OCI-M2 (cell line): ENCODE results near the gene JMJD1C.
"Not testable (repeated sequence)": the region's sequence is repeated elsewhere in the genome, so short reads cannot be mapped to it uniquely, and the experiment has no call there.

Source experiments
- DNase-seq: peaks from one replicate; lab custom pipeline; 2025; ENCODE audit not compliant: unreplicated experiment; lab: John Stamatoyannopoulos, UW

JMJD1C gene

GRCh38 chr10:63262430-63263073 lies 203.2 kb downstream of the JMJD1C start:
- DNase-seq = no peak

GRCh38 chr10:63261496-63261895 lies 204.3 kb downstream of the JMJD1C start:
- DNase-seq = no peak

DNA sequence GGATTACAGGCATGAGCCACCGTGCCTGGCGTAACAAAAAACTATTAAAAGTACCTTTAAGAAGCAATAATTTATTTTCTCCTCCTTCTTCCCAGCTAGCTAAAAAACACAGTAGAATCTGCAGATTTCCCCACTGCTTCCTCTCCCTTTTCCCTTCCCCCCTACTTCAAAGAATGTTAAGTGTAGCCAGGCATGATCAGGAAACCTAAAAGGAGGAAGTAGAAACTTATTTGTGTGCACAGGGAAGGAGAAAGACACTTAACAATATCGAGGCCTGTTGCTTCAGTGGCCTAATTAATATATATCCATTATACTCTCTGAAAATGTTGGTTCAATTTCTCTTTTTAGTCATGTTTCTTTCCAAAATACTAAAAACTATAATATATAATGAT lies 204.9 kb downstream of the JMJD1C start:
- DNase-seq = no peak

- DNase-seq = no peak
These were observed 205.5 kb downstream of the JMJD1C start for GRCh38 chr10:63260103-63260859.

GRCh38 chr10:63258920-63259678 lies 206.7 kb downstream of the JMJD1C start:
- no peak for DNase-seq

GRCh38 chr10:63257778-63258177 lies 208.0 kb downstream of the JMJD1C start:
- DNase-seq = no peak

- no peak for DNase-seq
These were observed 209.6 kb downstream of the JMJD1C start for GRCh38 chr10:63256009-63256773.

- no peak for DNase-seq
These were observed 210.5 kb downstream of the JMJD1C start for GRCh38 chr10:63255316-63255715.

DNA sequence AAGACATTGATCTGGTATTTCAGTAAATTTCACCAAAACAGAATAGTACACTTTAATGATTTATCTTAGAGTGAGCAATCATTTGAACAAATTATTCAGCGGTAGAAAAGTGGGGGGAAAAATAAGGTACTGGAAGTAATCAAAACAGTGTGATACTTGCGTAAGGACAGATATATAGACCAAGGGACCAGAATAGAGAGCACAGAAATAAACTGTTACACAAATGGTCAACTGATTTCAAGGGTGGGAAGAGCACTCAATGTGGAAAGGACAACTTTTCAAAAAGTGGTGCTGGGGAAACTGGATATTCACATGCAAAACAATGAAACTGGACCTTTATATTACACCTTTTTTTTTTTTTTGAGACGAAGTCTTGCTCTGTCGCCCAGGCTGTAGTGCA lies 212.7 kb downstream of the JMJD1C start:
- no peak for DNase-seq

GRCh38 chr10:63252095-63252762 lies 213.5 kb downstream of the JMJD1C start:
- no peak for DNase-seq

- DNase-seq = no peak
These were observed 215.7 kb downstream of the JMJD1C start for GRCh38 chr10:63250032-63250431.

GRCh38 chr10:63247771-63248170 lies 218.0 kb downstream of the JMJD1C start:
- no peak for DNase-seq

- no peak for DNase-seq
These were observed 219.4 kb downstream of the JMJD1C start for GRCh38 chr10:63246356-63246755.

DNA sequence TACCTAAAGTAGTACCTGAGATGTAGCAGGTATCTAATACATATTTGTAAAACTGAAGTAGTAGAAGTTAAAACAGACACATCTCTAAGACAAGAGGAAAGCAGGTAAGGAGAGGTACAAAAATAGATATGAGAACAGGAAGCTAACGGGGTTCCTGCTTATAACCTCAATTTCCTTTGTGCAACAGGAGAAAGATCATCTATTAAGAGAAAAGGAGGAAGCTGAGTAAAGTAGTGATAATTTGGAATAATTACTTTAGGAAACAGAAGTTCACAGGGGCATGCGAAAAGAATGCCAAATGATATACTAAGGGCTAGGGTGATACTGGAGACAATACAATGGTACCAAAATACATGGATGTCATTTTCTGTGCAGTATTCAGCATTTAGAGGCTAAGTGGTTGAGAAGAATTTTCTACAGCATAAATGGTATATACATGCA lies 223.9 kb downstream of the JMJD1C start:
- no peak for DNase-seq

- no peak for DNase-seq
These were observed 225.0 kb downstream of the JMJD1C start for GRCh38 chr10:63240807-63241206.

GRCh38 chr10:63238501-63238900 lies 227.3 kb downstream of the JMJD1C start:
- DNase-seq = no peak

GRCh38 chr10:63237396-63237795 lies 228.4 kb downstream of the JMJD1C start:
- DNase-seq = no peak

- no peak for DNase-seq
These were observed 229.5 kb downstream of the JMJD1C start for GRCh38 chr10:63236113-63236935.

DNA sequence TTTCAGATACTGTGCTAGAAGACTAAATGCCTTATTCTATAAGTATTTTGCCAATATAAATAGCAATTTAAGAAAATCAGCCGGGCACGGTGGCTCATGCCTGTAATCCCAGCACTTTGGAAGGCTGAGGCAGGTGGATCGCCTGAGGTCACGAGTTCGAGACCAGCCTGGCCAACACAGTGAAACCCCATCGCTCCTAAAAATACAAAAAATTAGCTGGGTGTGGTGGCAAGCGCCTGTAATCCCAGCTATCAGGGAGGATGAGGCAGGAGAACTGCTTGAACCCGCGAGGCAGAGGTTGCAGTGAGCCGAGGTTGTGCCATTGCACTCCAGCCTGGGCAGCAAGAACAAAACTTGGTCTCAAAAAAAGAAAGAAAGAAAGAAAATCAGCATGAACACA lies 230.6 kb downstream of the JMJD1C start:
- not testable (repeated sequence) for DNase-seq

DNA sequence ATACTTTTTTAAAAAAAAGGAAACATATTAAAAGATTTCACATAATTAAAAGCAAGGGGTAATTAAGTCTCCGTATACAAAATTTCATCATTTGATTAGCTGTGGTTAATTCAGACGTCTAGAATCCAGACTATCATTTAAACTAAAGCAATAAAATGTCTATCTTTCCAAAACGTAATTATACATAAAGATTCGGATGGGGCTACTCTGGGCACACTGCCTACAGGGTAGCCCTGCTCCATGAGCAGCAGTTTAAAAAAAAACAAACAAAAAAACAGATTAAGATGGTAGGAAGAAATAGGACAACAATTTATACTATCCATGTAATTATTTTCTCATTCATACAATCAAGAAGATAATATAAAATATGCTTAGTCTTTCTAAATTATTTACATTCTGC lies 236.6 kb downstream of the JMJD1C start:
- no peak for DNase-seq
